ENCODE results near the gene VSIG4. TPM values are rescaled to one million over a fixed set of nuclear protein-coding genes. Genes with fewer than 3 reads are reported as not detected.

Gene VSIG4, protein sequence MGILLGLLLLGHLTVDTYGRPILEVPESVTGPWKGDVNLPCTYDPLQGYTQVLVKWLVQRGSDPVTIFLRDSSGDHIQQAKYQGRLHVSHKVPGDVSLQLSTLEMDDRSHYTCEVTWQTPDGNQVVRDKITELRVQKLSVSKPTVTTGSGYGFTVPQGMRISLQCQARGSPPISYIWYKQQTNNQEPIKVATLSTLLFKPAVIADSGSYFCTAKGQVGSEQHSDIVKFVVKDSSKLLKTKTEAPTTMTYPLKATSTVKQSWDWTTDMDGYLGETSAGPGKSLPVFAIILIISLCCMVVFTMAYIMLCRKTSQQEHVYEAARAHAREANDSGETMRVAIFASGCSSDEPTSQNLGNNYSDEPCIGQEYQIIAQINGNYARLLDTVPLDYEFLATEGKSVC
- total RNA-seq = 10 to 100 TPM; 14.5 to 31.5 TPM

DNA sequence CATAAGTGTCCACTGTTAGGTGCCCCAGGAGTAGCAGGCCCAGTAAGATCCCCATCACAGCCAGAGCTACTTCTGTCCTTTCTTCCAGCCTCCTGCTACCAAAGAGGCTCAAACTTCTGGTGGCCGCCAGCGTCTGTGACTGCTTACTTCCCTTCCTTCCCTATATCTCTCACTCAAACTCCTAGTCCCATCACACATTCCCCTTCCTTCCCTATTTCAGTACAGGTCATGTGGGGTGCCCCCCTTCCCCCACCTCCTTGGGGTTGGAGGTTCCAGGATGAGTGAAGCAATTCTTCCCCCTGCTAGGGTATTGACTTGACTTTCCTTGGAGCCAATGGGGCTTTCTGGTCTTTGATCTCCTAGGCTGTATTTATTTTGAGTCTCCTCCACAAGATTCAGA is at the start of gene VSIG4:
VSIG4 (minus strand) TSS at position 137 of the 400 bp plus-strand sequence; CDS start at position 55, 82 bp downstream.
- H3K9me3 ChIP-seq = no peaks in the 10 kb centered on the region
- intact Hi-C loops (cut with DNase I) = no loop called here
- no peaks in the 10 kb centered on the region for H3K27me3 ChIP-seq (replicated peaks; ENCODE audit: insufficient read depth)
- no peak within 1 kb of the TSS for H3K27ac ChIP-seq
- no peak for DNase-seq (ENCODE audit: low spot score)
- WGBS = 95% methylated on average over 2 of the region's 2 CpGs
- TF ChIP-seq CTCF (IDR thresholded peaks at IDR 0.05) (no peak), POLR2AphosphoS5 (IDR thresholded peaks at IDR 0.05) (no peak), POLR2A (IDR thresholded peaks at IDR 0.05) (no peak)
- H3K36me3 ChIP-seq = no peaks in the 10 kb centered on the region
- H3K4me1 ChIP-seq (replicated peaks) = no peaks in the 10 kb centered on the region
- H3K4me3 ChIP-seq = no peak within 1 kb of the TSS

DNA sequence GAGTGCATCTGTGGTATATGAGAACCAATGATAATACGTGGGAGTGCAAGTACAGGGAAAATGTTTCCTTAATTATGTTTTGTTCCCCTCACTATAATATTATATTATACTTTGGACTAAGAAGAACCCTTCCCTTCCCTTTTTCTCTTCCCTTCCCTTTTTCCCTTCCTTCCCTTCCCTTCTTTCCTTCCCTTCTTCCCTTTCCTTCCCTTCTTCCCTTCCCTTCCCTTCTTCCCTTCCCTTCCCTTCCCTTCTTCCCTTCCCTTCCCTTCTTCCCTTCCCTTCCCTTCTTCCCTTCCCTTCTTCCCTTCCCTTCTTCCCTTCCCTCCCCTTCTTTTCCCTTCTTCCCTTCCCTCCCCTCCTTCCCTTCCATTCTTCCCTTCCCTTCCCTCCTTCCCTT is 36.9 kb upstream of the VSIG4 start:
- Histone ChIP-seq H3K27ac (no peak overlapping the region), H3K36me3 (no peaks in the 10 kb centered on the region), H3K27me3 (replicated peaks; ENCODE audit: insufficient read depth) (no peaks in the 10 kb centered on the region), H3K4me1 (replicated peaks) (no peaks in the 10 kb centered on the region), H3K4me3 (no peak overlapping the region), H3K9me3 (no peaks in the 10 kb centered on the region)
- no peak for DNase-seq (ENCODE audit: low spot score)
- intact Hi-C loops (cut with DNase I) = no loop called here
- WGBS = 64% methylated on average over 1 of the region's 1 CpG
- TF ChIP-seq POLR2AphosphoS5 (IDR thresholded peaks at IDR 0.05) = no peak
- no peak for TF ChIP-seq POLR2A (IDR thresholded peaks at IDR 0.05)
- TF ChIP-seq CTCF (IDR thresholded peaks at IDR 0.05) = no peak

GRCh38 chrX:66074920-66075879 is 35.3 kb upstream of the VSIG4 start:
- no peaks in the 10 kb centered on the region for H3K4me1 ChIP-seq (replicated peaks)
- DNase-seq (ENCODE audit: low spot score) = no peak
- H3K27me3 ChIP-seq (replicated peaks; ENCODE audit: insufficient read depth) = no peaks in the 10 kb centered on the region
- WGBS = 86% methylated on average over 24 of the region's 24 CpGs
- intact Hi-C loops (cut with DNase I) = no loop called here
- H3K36me3 ChIP-seq = no peaks in the 10 kb centered on the region
- no peaks in the 10 kb centered on the region for H3K9me3 ChIP-seq
- no peak overlapping the region for H3K4me3 ChIP-seq
- H3K27ac ChIP-seq = no peak overlapping the region
- no peak for TF ChIP-seq POLR2AphosphoS5 (IDR thresholded peaks at IDR 0.05)
- TF ChIP-seq POLR2A (IDR thresholded peaks at IDR 0.05) = no peak
- no peak for TF ChIP-seq CTCF (IDR thresholded peaks at IDR 0.05)

GRCh38 chrX:66071126-66071525 is 31.2 kb upstream of the VSIG4 start:
- no peaks in the 10 kb centered on the region for H3K4me1 ChIP-seq (replicated peaks)
- WGBS = 56% methylated on average over 1 of the region's 1 CpG
- H3K4me3 ChIP-seq = no peak overlapping the region
- intact Hi-C loops (cut with DNase I) = no loop called here
- no peaks in the 10 kb centered on the region for H3K27me3 ChIP-seq (replicated peaks; ENCODE audit: insufficient read depth)
- H3K9me3 ChIP-seq = no peaks in the 10 kb centered on the region
- TF ChIP-seq CTCF (IDR thresholded peaks at IDR 0.05) (no peak), POLR2A (IDR thresholded peaks at IDR 0.05) (no peak), POLR2AphosphoS5 (IDR thresholded peaks at IDR 0.05) (no peak)
- no peak overlapping the region for H3K27ac ChIP-seq
- no peak for DNase-seq (ENCODE audit: low spot score)
- H3K36me3 ChIP-seq = no peaks in the 10 kb centered on the region
